ENCODE results near the gene FOXB2.
"Not testable (repeated sequence)": the region's sequence is repeated elsewhere in the genome, so short reads cannot be mapped to it uniquely, and the experiment has no call there.

Gene FOXB2

DNA sequence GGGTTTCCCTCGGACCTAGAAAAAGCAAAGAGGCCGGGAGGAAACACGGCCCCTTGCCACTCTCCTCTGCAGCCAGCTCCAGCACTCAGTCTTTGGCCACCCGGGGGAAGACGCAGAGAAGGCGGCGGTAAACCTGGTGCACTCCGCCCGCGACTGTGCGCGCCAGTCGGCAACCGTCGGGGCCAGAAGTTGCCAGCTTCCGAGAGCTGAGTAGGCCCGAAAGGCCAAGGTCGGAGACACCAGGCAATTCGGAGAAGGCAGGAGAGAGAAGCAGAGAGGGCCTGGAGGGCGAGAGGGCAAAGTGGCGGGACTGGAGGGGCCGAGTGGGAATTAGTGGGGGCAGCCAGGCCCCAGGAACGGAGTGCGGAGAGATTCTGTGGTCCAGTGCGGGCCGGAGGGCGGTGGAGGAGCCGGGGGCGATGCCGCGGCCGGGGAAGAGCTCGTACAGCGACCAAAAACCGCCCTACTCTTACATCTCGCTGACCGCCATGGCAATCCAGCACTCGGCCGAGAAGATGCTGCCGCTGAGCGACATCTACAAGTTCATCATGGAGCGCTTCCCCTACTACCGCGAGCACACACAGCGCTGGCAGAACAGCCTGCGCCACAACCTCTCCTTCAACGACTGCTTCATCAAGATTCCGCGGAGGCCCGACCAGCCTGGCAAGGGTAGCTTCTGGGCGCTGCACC lies at the start of gene FOXB2:
Gene FOXB2 (plus strand): TSS at position 420 of the 690 bp plus-strand sequence. CDS start 0 bp downstream, at position 420.
- no peaks in the 10 kb centered on the region for H3K9me3 Mint-ChIP-seq
- CTCF ChIA-PET = interaction anchor here (1.2 kb wide), 1 partner anchor 9 kb away, joined by 3 read pairs; no protein-coding TSS in a partner anchor
- H3K27ac Mint-ChIP-seq = peak within 1 kb of the TSS; percentile 73
- no peak for DNase-seq
- peaks cover 17% of the 10 kb centered on the region for H3K4me1 Mint-ChIP-seq
- H3K27me3 Mint-ChIP-seq = peaks cover 99% of the 10 kb centered on the region
- peaks cover 11% of the 10 kb centered on the region for H3K36me3 Mint-ChIP-seq
- H3K4me3 Mint-ChIP-seq = peak within 1 kb of the TSS; percentile 31

DNA sequence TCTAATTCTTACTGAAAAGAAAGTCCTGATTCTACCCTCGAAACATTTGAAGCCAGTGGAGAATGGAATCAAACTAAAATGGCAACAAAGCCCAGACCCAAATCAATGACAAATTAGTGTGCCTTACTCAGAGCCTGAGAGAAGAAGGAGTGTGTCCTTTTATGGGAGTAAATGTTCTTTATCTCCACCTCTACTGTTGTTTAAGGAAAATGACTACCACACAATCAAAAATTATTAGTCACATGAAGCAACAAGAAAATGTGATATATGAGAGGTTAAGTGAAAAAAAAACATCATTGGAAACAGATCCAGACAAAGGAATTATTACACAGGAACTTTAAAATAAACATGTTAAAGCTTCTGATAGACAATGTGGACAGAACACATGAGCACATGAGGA lies 49.7 kb upstream of the FOXB2 start:
- H3K27me3 Mint-ChIP-seq = no peaks in the 10 kb centered on the region
- H3K27ac Mint-ChIP-seq = no peak overlapping the region
- no peaks in the 10 kb centered on the region for H3K4me1 Mint-ChIP-seq
- H3K36me3 Mint-ChIP-seq = no peaks in the 10 kb centered on the region
- no peak overlapping the region for H3K4me3 Mint-ChIP-seq
- CTCF ChIA-PET = no interaction called here
- H3K9me3 Mint-ChIP-seq = peaks cover 3% of the 10 kb centered on the region
- no peak for DNase-seq

DNA sequence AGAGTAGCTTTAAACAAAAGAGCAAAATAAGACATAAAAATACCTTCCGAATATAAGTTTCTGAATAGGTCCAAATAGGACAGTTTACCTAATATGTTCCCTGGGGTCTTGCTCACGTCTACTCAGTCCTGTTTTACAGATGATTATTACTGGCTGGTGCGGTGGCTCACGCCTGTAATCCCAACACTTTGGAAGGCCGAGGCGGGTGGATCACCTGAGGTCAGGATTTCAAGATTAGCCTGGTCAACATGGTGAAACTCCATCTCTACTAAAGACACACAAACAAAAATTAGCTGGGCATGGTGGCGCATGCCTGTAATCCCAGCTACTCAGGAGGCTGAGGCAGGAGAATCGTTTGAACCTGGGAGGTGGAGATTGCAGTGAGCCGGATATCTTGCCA lies 40.6 kb upstream of the FOXB2 start:
- CTCF ChIA-PET, H3K4me3 Mint-ChIP-seq, H3K27ac Mint-ChIP-seq, H3K4me1 Mint-ChIP-seq, H3K9me3 Mint-ChIP-seq, H3K36me3 Mint-ChIP-seq, H3K27me3 Mint-ChIP-seq, DNase-seq: not testable (repeated sequence)

- CTCF ChIA-PET = no interaction called here
- H3K27me3 Mint-ChIP-seq = no peaks in the 10 kb centered on the region
- no peaks in the 10 kb centered on the region for H3K9me3 Mint-ChIP-seq
- no peak overlapping the region for H3K4me3 Mint-ChIP-seq
- no peak overlapping the region for H3K27ac Mint-ChIP-seq
- H3K36me3 Mint-ChIP-seq = no peaks in the 10 kb centered on the region
- H3K4me1 Mint-ChIP-seq = no peaks in the 10 kb centered on the region
- DNase-seq = no peak
Observed at GRCh38 chr9:76980566-76980965, 38.9 kb upstream of the FOXB2 start.

DNA sequence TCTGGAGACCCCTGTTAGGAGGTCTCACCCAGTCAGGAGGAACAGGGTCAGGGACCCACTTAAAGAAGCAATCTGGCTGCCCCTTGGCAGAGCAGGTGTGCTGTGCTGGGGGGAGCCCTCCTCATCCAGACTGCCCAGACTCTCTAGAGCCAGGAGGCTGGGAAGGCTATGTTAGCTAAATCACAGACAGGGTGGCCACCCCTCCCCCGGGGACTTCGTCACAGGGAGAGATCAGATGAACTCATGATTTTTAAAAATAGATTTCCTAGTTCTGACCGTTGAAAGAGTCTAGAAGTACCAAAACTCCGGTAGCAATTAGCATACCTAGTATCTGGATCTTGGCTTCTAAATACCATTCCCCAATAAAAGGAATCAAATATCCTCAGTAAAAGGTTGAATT lies 35.0 kb upstream of the FOXB2 start:
- H3K36me3 Mint-ChIP-seq = no peaks in the 10 kb centered on the region
- CTCF ChIA-PET = no interaction called here
- H3K27me3 Mint-ChIP-seq = no peaks in the 10 kb centered on the region
- no peak overlapping the region for H3K4me3 Mint-ChIP-seq
- DNase-seq = no peak
- no peak overlapping the region for H3K27ac Mint-ChIP-seq
- no peaks in the 10 kb centered on the region for H3K4me1 Mint-ChIP-seq
- H3K9me3 Mint-ChIP-seq = no peaks in the 10 kb centered on the region

DNA sequence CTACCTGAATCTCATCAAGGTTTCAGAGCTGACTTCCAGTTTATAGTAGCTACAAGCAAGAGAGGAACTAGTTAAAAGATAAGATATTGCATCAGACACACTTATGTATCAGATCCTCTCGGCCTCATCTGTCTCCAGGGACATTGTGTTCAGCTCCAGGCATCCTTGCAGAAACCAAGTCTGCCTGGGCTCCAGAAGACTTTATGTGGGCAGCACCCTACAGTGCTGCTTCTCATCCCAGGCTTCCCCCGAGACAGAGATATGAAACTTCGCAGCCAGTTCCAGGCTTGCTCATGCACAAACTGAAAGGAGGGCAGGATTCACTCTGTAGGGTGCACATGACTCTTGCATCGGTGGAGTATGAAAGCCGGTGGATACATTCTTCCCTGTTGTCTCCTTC lies 33.9 kb upstream of the FOXB2 start:
- Mint-ChIP-seq H3K4me1 (no peaks in the 10 kb centered on the region), H3K27ac (no peak overlapping the region), H3K36me3 (no peaks in the 10 kb centered on the region), H3K9me3 (no peaks in the 10 kb centered on the region), H3K27me3 (no peaks in the 10 kb centered on the region), H3K4me3 (no peak overlapping the region)
- no peak for DNase-seq
- CTCF ChIA-PET = no interaction called here

GRCh38 chr9:76987594-76988200 lies 31.8 kb upstream of the FOXB2 start:
- Mint-ChIP-seq H3K27me3 (no peaks in the 10 kb centered on the region), H3K9me3 (no peaks in the 10 kb centered on the region), H3K4me1 (no peaks in the 10 kb centered on the region), H3K27ac (no peak overlapping the region), H3K36me3 (no peaks in the 10 kb centered on the region), H3K4me3 (no peak overlapping the region)
- DNase-seq = no peak
- CTCF ChIA-PET = interaction anchor here (1.4 kb wide), 1 partner anchor 178 kb away, joined by 6 read pairs; no protein-coding TSS in a partner anchor

GRCh38 chr9:76988941-76989340 lies 30.5 kb upstream of the FOXB2 start:
- no peak for DNase-seq
- H3K9me3 Mint-ChIP-seq = no peaks in the 10 kb centered on the region
- no peak overlapping the region for H3K27ac Mint-ChIP-seq
- no peaks in the 10 kb centered on the region for H3K36me3 Mint-ChIP-seq
- no peaks in the 10 kb centered on the region for H3K27me3 Mint-ChIP-seq
- CTCF ChIA-PET = no interaction called here
- no peaks in the 10 kb centered on the region for H3K4me1 Mint-ChIP-seq
- no peak overlapping the region for H3K4me3 Mint-ChIP-seq

GRCh38 chr9:76989501-76989900 lies 30.0 kb upstream of the FOXB2 start:
- CTCF ChIA-PET = no interaction called here
- H3K36me3 Mint-ChIP-seq = no peaks in the 10 kb centered on the region
- no peak overlapping the region for H3K27ac Mint-ChIP-seq

DNA sequence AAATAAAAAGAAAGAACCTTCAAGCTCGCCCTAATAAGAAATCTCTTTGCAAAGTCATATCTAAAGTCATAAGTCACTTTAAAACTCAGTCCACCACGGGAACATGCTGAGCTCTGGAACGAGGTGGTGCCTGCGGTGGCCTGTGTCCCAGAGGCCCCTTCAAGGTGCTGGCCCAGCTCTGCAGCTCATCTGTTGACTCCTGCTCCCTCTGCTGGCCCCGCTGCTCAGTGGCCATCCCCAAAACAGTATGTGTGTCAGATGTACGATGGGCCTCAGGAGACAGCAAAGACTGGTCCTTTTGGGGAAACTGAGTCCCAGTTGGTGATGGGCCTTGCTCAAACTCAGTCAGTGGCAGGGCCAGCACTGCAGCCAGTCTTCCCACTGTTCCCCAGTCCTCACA lies 22.8 kb upstream of the FOXB2 start:
- Mint-ChIP-seq H3K4me1 (no peaks in the 10 kb centered on the region), H3K36me3 (no peaks in the 10 kb centered on the region), H3K27ac (no peak overlapping the region), H3K27me3 (peaks cover 10% of the 10 kb centered on the region), H3K9me3 (no peaks in the 10 kb centered on the region), H3K4me3 (no peak overlapping the region)
- CTCF ChIA-PET = interaction anchor here (0.8 to 1.4 kb wide), 3 partner anchors 185 to 603 kb away, joined by 3 to 4 read pairs (median 4); partner anchors contain the start of gene RFK
- DNase-seq = no peak

More at GRCh38 chr9:76989501-76989900, 30.0 kb upstream of the FOXB2 start:
- H3K4me1 Mint-ChIP-seq = no peaks in the 10 kb centered on the region
- H3K27me3 Mint-ChIP-seq = peaks cover under 1% of the 10 kb centered on the region
- no peak for DNase-seq
- no peaks in the 10 kb centered on the region for H3K9me3 Mint-ChIP-seq
- H3K4me3 Mint-ChIP-seq = no peak overlapping the region

GRCh38 chr9:76999261-76999660 lies 20.2 kb upstream of the FOXB2 start:
- Mint-ChIP-seq H3K4me1 (no peaks in the 10 kb centered on the region), H3K36me3 (no peaks in the 10 kb centered on the region), H3K4me3 (no peak overlapping the region), H3K9me3 (no peaks in the 10 kb centered on the region), H3K27me3 (peaks cover 10% of the 10 kb centered on the region), H3K27ac (no peak overlapping the region)
- DNase-seq = no peak
- CTCF ChIA-PET = no interaction called here

DNA sequence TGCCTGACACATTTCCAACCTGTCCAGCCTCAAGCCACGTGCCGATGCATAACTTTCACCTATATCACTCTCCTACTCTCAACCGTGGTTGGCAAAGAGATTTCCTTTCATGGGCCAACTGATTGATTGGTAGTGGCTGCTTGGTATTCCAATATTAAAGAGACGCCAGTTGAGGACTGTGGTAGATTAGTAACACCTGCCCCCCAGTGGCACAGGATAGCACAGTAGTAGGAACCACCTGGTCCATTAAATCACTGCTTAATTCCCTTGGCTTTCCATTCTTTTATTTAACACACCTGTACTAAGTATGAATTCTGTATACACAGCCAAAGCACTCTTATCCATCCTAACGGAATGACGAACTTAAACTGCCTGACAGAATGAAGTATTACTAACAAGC lies 19.1 kb upstream of the FOXB2 start:
- Mint-ChIP-seq H3K36me3 (no peaks in the 10 kb centered on the region), H3K9me3 (no peaks in the 10 kb centered on the region)

GRCh38 chr9:77003366-77003765 lies 16.1 kb upstream of the FOXB2 start:
- CTCF ChIA-PET = no interaction called here
- Mint-ChIP-seq H3K36me3 (no peaks in the 10 kb centered on the region), H3K27me3 (peaks cover 23% of the 10 kb centered on the region), H3K4me3 (no peak overlapping the region), H3K4me1 (no peaks in the 10 kb centered on the region), H3K9me3 (no peaks in the 10 kb centered on the region), H3K27ac (no peak overlapping the region)
- no peak for DNase-seq

More for the DNA sequence above, 19.1 kb upstream of the FOXB2 start:
- CTCF ChIA-PET = no interaction called here
- DNase-seq = no peak
- no peak overlapping the region for H3K27ac Mint-ChIP-seq
- peaks cover 14% of the 10 kb centered on the region for H3K27me3 Mint-ChIP-seq
- H3K4me3 Mint-ChIP-seq = no peak overlapping the region
- no peaks in the 10 kb centered on the region for H3K4me1 Mint-ChIP-seq

- Mint-ChIP-seq H3K9me3 (no peaks in the 10 kb centered on the region), H3K4me1 (no peaks in the 10 kb centered on the region), H3K27ac (no peak overlapping the region), H3K4me3 (no peak overlapping the region), H3K36me3 (no peaks in the 10 kb centered on the region), H3K27me3 (peaks cover 26% of the 10 kb centered on the region)
- DNase-seq = no peak
- CTCF ChIA-PET = interaction anchor here (1.5 kb wide), 1 partner anchor 195 kb away, joined by 3 read pairs; no protein-coding TSS in a partner anchor
Observed at GRCh38 chr9:77005216-77005615, 14.2 kb upstream of the FOXB2 start.

GRCh38 chr9:77010527-77010926 lies 8.9 kb upstream of the FOXB2 start:
- Mint-ChIP-seq H3K4me3 (no peak overlapping the region), H3K27me3 (peaks cover 58% of the 10 kb centered on the region), H3K27ac (no peak overlapping the region), H3K4me1 (peaks cover 4% of the 10 kb centered on the region), H3K9me3 (no peaks in the 10 kb centered on the region), H3K36me3 (no peaks in the 10 kb centered on the region)
- CTCF ChIA-PET = interaction anchor here (0.9 to 1.3 kb wide), 2 partner anchors 9 to 199 kb away, joined by 3 to 5 read pairs; partner anchors contain the start of gene FOXB2
- no peak for DNase-seq

Data from activated naive CD4-positive, alpha-beta T cell treated with anti-CD3 and anti-CD28 coated beads, Interleukin-2, amount 10 ng/mL, durations not matched to agents 7 days and 5 days (primary cell).